LNCaP clone FGC (cell line): ENCODE results near the gene ARL15.

ENCODE experiments used
- DNase-seq: peaks from one replicate; pipeline ENCODE4 v3.0.0-alpha.2; 2011; ENCODE audit warnings: low read depth
- H3K4me3 ChIP-seq: 2 replicates; pipeline ENCODE4 v1.5.1; 2011; ENCODE audit warnings: mild to moderate bottlenecking, low read depth, low read length, control low read depth
- CTCF ChIP-seq: IDR thresholded peaks from 2 replicates; pipeline ENCODE4 v1.5.1; 2012; ENCODE audit warnings: mild to moderate bottlenecking; ENCODE audit not compliant: control insufficient read depth, insufficient read depth; ENCODE audit errors: extremely low read depth

The ARL15 gene

GRCh38 chr5:54007827-54008777 lies 302.3 kb downstream of the ARL15 start:
- DNase-seq = no peak
- H3K4me3 ChIP-seq = no peak overlapping the region
- TF ChIP-seq CTCF = no peak

DNA sequence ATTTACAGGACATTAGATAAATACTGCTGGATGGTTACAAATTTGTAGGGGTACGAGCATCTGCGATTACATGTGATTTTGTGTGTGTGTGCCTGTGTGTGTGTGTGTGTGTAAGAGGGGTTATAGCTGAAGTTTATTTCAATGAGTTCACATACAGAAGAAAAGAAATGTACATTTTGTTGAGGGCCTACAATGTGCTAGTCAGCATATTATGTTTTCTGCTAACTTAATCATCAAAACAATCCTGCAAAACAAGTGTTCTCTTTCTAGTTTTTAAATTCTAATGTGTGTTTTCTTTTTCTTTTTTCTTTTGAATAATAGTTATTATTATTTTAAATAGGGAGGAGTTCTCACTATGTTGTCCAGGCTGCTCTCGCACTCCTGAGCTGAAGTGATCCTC lies 305.7 kb downstream of the ARL15 start:
- no peak for TF ChIP-seq CTCF
- H3K4me3 ChIP-seq = no peak overlapping the region
- DNase-seq = no peak

GRCh38 chr5:54002779-54003178 lies 307.6 kb downstream of the ARL15 start:
- H3K4me3 ChIP-seq = no peak overlapping the region
- no peak for TF ChIP-seq CTCF
- no peak for DNase-seq

- no peak for DNase-seq
- no peak overlapping the region for H3K4me3 ChIP-seq
- no peak for TF ChIP-seq CTCF
Observed at GRCh38 chr5:54001976-54002775, 308.2 kb downstream of the ARL15 start.

DNA sequence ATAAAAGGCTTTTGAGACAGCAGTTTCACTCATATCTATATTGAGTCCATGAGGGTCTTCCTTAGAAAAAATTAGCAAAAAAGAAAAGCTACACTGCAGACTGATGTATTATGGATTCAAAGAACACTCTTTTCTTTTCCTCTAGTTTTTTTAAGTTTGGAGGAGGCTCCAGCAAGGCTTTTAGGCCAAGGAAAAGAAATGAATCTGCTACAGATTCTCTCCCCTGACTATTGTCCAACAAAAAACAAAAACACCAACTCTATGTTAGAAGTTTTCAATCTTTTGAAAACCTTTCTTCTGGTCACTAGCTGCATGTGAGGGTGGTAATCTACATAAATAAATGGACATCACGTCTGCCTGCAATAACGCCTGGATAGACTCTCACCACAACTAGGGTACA lies 310.4 kb downstream of the ARL15 start:
- TF ChIP-seq CTCF = no peak
- no peak overlapping the region for H3K4me3 ChIP-seq
- DNase-seq = no peak

- no peak for DNase-seq
- no peak overlapping the region for H3K4me3 ChIP-seq
- no peak for TF ChIP-seq CTCF
Observed at GRCh38 chr5:53997736-53998627, 312.4 kb downstream of the ARL15 start.
